Measurements from ENCODE around the gene CEP170B. TPM values are rescaled to one million over a fixed set of nuclear protein-coding genes. Genes with fewer than 3 reads are reported as not detected.

The CEP170B gene
- total and polyA plus RNA-seq, 2 of the 8 experiments (the other 6 are each of a cell fraction or from before 2014, with no cell fraction given) = 9.1 to 33.8 TPM

- no peaks in the 10 kb centered on the region; the same call in 1 of the 2 replicates for H3K79me1 ChIP-seq (ENCODE audit: low read depth, low read length)
- no peak overlapping the region for H2BK15ac ChIP-seq (ENCODE audit: low read length)
- H3K9me3 ChIP-seq (ENCODE audit: insufficient read depth in 2 of 2, low read depth in 1 of 2, low read length in 1 of 2) = no peaks in the 10 kb centered on the region
- no peak overlapping the region for H4K8ac ChIP-seq (ENCODE audit: extremely low read depth, insufficient read depth, low read length)
- no peak overlapping the region for H3K56ac ChIP-seq (replicated peaks; ENCODE audit: insufficient read length, low read depth, low read length)
- no peak overlapping the region for H3K27ac ChIP-seq (ENCODE audit: low read depth, low read length)
- no peak for FAIRE-seq
- H3K79me2 ChIP-seq (ENCODE audit: control insufficient read depth in 1 of 2, insufficient read depth in 2 of 2, low read length in 2 of 2) = no peaks in the 10 kb centered on the region
- H2BK5ac ChIP-seq (ENCODE audit: low read depth, low read length) = no peak overlapping the region
- peaks cover 0 to 19% of the 10 kb centered on the region in 2 experiments for H4K20me1 ChIP-seq (replicated peaks in 1 of 2; ENCODE audit: control insufficient read depth in 1 of 2, insufficient read depth in 2 of 2, low read length in 2 of 2)
- no peak overlapping the region for H2BK120ac ChIP-seq (replicated peaks; ENCODE audit: low read depth, low read length)
- no peak overlapping the region for H2AFZ ChIP-seq (ENCODE audit: low read length)
- POLR2A ChIA-PET (ENCODE audit: partially characterized antibody) = interaction anchor here (1.2 to 2.4 kb wide), 3 partner anchors 9 to 120 kb away, joined by 3 to 8 read pairs (median 7); no protein-coding TSS in a partner anchor
- TF ChIP-seq RFX5 (IDR thresholded peaks at IDR 0.05; ENCODE audit: borderline replicate concordance, low read depth, low read length) = no peak
- TF ChIP-seq TAF7 (optimal IDR thresholded peaks at IDR 0.05; ENCODE audit: borderline replicate concordance, low read depth, low read length) = no peak
- TF ChIP-seq NRF1 (IDR thresholded peaks at IDR 0.05; ENCODE audit: low read depth, low read length) = no peak
- TF ChIP-seq CHD1 (IDR thresholded peaks at IDR 0.05; ENCODE audit: low read depth, low read length) = no peak
- no peak for TF ChIP-seq PHF8 (conservative IDR thresholded peaks at IDR 0.05; ENCODE audit: low read depth, low read length)
- TF ChIP-seq ASH2L (IDR thresholded peaks at IDR 0.05; ENCODE audit: low read length) = no peak
- TF ChIP-seq POLR2AphosphoS5 (IDR thresholded peaks at IDR 0.05; ENCODE audit: low read depth, low read length) = no peak
- no peak for TF ChIP-seq MAFK (IDR thresholded peaks at IDR 0.05; ENCODE audit: low read depth, low read length)
- TF ChIP-seq RXRA (IDR thresholded peaks at IDR 0.05; ENCODE audit: insufficient read depth, low read depth, low read length) = no peak
- no peak for TF ChIP-seq SUZ12 (IDR thresholded peaks at IDR 0.05; ENCODE audit: low read length)
- TF ChIP-seq SIRT6 (IDR thresholded peaks at IDR 0.05; ENCODE audit: low read length) = no peak
- no peak overlapping the region for H3K4me3 ChIP-seq (ENCODE audit: extremely low read depth in 1 of 4, insufficient read depth in 2 of 4, low read depth in 3 of 4, low read length in 4 of 4)
- H2BK20ac ChIP-seq (ENCODE audit: low read length) = no peak overlapping the region
- no peak overlapping the region for H3K23ac ChIP-seq (ENCODE audit: insufficient read length)
- no peak overlapping the region for H3K14ac ChIP-seq (ENCODE audit: insufficient read length)
- DNase-seq (ENCODE audit: low read depth in 1 of 2, low spot score in 2 of 2) = no peak
- H3K27me3 ChIP-seq (replicated peaks in 1 of 4; ENCODE audit: control insufficient read depth in 3 of 4, extremely low read depth in 1 of 4, insufficient read depth in 3 of 4, low read length in 3 of 4) = no peaks in the 10 kb centered on the region
- H3K18ac ChIP-seq (ENCODE audit: extremely low read depth, low read length) = no peak overlapping the region
- H3K4ac ChIP-seq (replicated peaks; ENCODE audit: insufficient read length, low read depth, low read length) = no peak overlapping the region
- 94% methylated on average over 36 of the region's 38 CpGs; no CpG with 5 or more reads in 1 of the 2 experiments for WGBS, 2 experiments (ENCODE audit: extremely low coverage in 1 of 2, insufficient coverage in 1 of 2, insufficient read length in 1 of 2, insufficient replicate concordance in 2 of 2, low coverage in 1 of 2, low lambda C conversion rate in 2 of 2, missing lambda C conversion rate in 1 of 2)
- no peaks in the 10 kb centered on the region; the same call in 1 of the 2 replicates for H3K23me2 ChIP-seq (ENCODE audit: low read depth, low read length)
- H4K5ac ChIP-seq (ENCODE audit: insufficient read length, low read depth, low read length) = no peak overlapping the region
- CTCF ChIA-PET (ENCODE audit: partially characterized antibody) = interaction anchor here (1.0 to 4.5 kb wide), 3 partner anchors 12 to 16 kb away, joined by 3 to 26 read pairs (median 3); no protein-coding TSS in a partner anchor
- H2AK5ac ChIP-seq (ENCODE audit: low read depth, low read length) = no peak overlapping the region
- no peak overlapping the region for H4K91ac ChIP-seq (replicated peaks; ENCODE audit: insufficient read length, low read length)
- no peak overlapping the region for H3K4me2 ChIP-seq (ENCODE audit: insufficient read depth in 1 of 2, low read depth in 2 of 2, low read length in 2 of 2)
- peaks cover 2 to 42% (median 5%) of the 10 kb centered on the region in 4 experiments; a peak in 5 of 8 replicates for H3K36me3 ChIP-seq (ENCODE audit: control insufficient read depth in 2 of 4, insufficient read depth in 4 of 4, low read length in 3 of 4)
- H2BK12ac ChIP-seq (ENCODE audit: low read depth, low read length) = no peak overlapping the region
- H3K9ac ChIP-seq (replicated peaks in 1 of 4; ENCODE audit: extremely low read depth in 1 of 4, low read depth in 3 of 4, low read length in 3 of 4) = no peak overlapping the region
- peaks cover 0 to 10% (median 0%) of the 10 kb centered on the region in 4 experiments; a peak in 1 of 7 replicates for H3K4me1 ChIP-seq (replicated peaks in 1 of 4; ENCODE audit: control insufficient read depth in 3 of 4, insufficient read depth in 4 of 4, low read length in 3 of 4)
These were observed 18.1 kb downstream of the CEP170B start for GRCh38 chr14:104882991-104883660.

Measured in H1 (cell line).